H1 (cell line): ENCODE results near the gene TNFSF15. TPM values are rescaled to one million over a fixed set of nuclear protein-coding genes. Genes with fewer than 3 reads are reported as not detected.

Experiments used
- EP300 ChIP-seq, 2 experiments: IDR thresholded peaks; 1 replicate in 1 of 2; 2 replicates in 1 of 2; pipeline ENCODE4 v1.6.1; 2011 to 2012; ENCODE audit warnings: low read depth in 2 of 2, low read length in 2 of 2, mild to moderate bottlenecking in 2 of 2, borderline replicate concordance in 1 of 2, inconsistent platforms in 1 of 2, moderate library complexity in 1 of 2
- JUND ChIP-seq: IDR thresholded peaks from 2 replicates; pipeline ENCODE4 v1.6.1; 2011; ENCODE audit warnings: mild to moderate bottlenecking, improper control_type of control experiment, low read length
- ZNF274 ChIP-seq: IDR thresholded peaks from 2 replicates; pipeline ENCODE4 v1.7.0; 2012; ENCODE audit warnings: low read length, borderline replicate concordance; ENCODE audit errors: extremely low read depth
- polyA plus RNA-seq, 7 experiments: library from polyadenylated mRNA; depleted of rRNA in 3 of 7; stranded (reverse) in 5 of 7; unstranded in 2 of 7; fragments of >200 nt in 5 of 7; fragments of 200-250 nt in 2 of 7; gene quantifications; 1 replicate in 5 of 7; 2 replicates in 1 of 7; 4 replicates in 1 of 7; pipeline versions ENCODE4 v1.2.1 to v1.2.3, GENCODE V29; 2011 to 2013; ENCODE audit warnings: missing spikeins in 2 of 7, mixed read lengths in 2 of 7
- total RNA-seq: library from RNA; stranded (reverse); fragmentation: NEBNext Ultra II Directional; extraction: Animal tissue kit (Norgen Biotek cat#: 25700); gene quantifications from 2 replicates; pipeline ENCODE4 v1.2.1, GENCODE V29; 2021
- TF ChIP-seq, protein P1 (sequence below), 3 experiments: IDR thresholded peaks; 1 replicate in 2 of 3; 2 replicates in 1 of 3; pipeline versions ENCODE4 v1.5.1 to v1.6.1; 2011; ENCODE audit warnings: low read length in 3 of 3, mild to moderate bottlenecking in 3 of 3, inconsistent platforms in 2 of 3, low read depth in 1 of 3, moderate library complexity in 1 of 3; ENCODE audit not compliant: insufficient read depth in 1 of 3; ENCODE audit errors: control extremely low read depth in 1 of 3

Gene TNFSF15
- total and polyA plus RNA-seq, 2 of the 8 experiments (the other 6 are each of a cell fraction or from before 2014, with no cell fraction given), result 0.09 to 0.17 TPM

DNA sequence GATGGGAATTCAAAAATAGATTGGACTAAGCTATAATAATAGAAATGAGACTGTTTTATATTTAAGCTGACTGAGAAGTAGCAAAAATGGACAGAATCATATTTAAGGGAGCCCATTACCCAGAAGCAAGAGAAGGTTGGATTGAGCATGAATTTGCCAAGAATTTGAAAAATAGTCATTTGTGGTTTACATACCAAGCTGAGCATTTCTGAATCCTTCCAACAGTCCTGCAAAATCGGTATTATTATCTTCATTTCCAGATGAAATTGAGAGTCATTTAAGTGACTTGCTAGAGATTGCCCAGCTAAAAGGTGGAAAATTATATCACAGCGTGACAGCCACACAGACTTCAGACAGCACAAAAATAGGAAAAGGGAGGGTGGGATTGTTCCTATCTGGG is 48.4 kb downstream of the TNFSF15 start (continued):
- TF ChIP-seq, protein P1, sequence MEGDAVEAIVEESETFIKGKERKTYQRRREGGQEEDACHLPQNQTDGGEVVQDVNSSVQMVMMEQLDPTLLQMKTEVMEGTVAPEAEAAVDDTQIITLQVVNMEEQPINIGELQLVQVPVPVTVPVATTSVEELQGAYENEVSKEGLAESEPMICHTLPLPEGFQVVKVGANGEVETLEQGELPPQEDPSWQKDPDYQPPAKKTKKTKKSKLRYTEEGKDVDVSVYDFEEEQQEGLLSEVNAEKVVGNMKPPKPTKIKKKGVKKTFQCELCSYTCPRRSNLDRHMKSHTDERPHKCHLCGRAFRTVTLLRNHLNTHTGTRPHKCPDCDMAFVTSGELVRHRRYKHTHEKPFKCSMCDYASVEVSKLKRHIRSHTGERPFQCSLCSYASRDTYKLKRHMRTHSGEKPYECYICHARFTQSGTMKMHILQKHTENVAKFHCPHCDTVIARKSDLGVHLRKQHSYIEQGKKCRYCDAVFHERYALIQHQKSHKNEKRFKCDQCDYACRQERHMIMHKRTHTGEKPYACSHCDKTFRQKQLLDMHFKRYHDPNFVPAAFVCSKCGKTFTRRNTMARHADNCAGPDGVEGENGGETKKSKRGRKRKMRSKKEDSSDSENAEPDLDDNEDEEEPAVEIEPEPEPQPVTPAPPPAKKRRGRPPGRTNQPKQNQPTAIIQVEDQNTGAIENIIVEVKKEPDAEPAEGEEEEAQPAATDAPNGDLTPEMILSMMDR (IDR thresholded peaks at IDR 0.05; ENCODE audit: control extremely low read depth in 1 of 3, insufficient read depth in 1 of 3, low read depth in 1 of 3, low read length in 3 of 3), result no peak
- TF ChIP-seq JUND, result no peak
- TF ChIP-seq ZNF274, result no peak
- no peak for TF ChIP-seq EP300 (IDR thresholded peaks at IDR 0.05; ENCODE audit: borderline replicate concordance in 1 of 2, low read depth in 2 of 2, low read length in 2 of 2)
